HG03196 (cell line): ENCODE data around the gene DNAJC27.

Experiments used
- ATAC-seq: cut with Tn5 transposase; IDR thresholded peaks from one replicate; pipeline ENCODE4 v1.9.1; 2021; ENCODE audit not compliant: unreplicated experiment

Gene DNAJC27

GRCh38 chr2:24926602-24927252 is 45.0 kb downstream of the DNAJC27 start:
- ATAC-seq, result no peak

- no peak for ATAC-seq
These were observed 45.5 kb downstream of the DNAJC27 start for GRCh38 chr2:24926220-24926601.

GRCh38 chr2:24925815-24926214 is 45.9 kb downstream of the DNAJC27 start:
- ATAC-seq, result no peak

- ATAC-seq, result no peak
These were observed 47.0 kb downstream of the DNAJC27 start for GRCh38 chr2:24924732-24925131.

GRCh38 chr2:24924266-24924665 is 47.5 kb downstream of the DNAJC27 start:
- no peak for ATAC-seq

GRCh38 chr2:24923106-24923505 is 48.6 kb downstream of the DNAJC27 start:
- ATAC-seq, result no peak

GRCh38 chr2:24922556-24922955 is 49.2 kb downstream of the DNAJC27 start:
- ATAC-seq, result no peak

GRCh38 chr2:24920809-24921441 is 50.8 kb downstream of the DNAJC27 start:
- ATAC-seq, result no peak

GRCh38 chr2:24920098-24920808 is 51.5 kb downstream of the DNAJC27 start, which contains the start of gene ADCY3:
Gene ADCY3, minus strand, starts transcription at chr2:24920237. Its CDS starts 1,250 bp downstream, at chr2:24918987.
- ATAC-seq, result peak; percentile 50

- ATAC-seq, result peak; percentile 14
These were observed 52.2 kb downstream of the DNAJC27 start for GRCh38 chr2:24919506-24920097.

GRCh38 chr2:24919037-24919505 is 52.7 kb downstream of the DNAJC27 start:
- no peak for ATAC-seq

- no peak for ATAC-seq
These were observed 53.3 kb downstream of the DNAJC27 start for GRCh38 chr2:24918326-24919036.

GRCh38 chr2:24917731-24918325 is 53.9 kb downstream of the DNAJC27 start:
- ATAC-seq, result no peak

- no peak for ATAC-seq
These were observed 54.7 kb downstream of the DNAJC27 start for GRCh38 chr2:24917086-24917485.

- no peak for ATAC-seq
These were observed 56.0 kb downstream of the DNAJC27 start for GRCh38 chr2:24915796-24916195.

- ATAC-seq, result no peak
These were observed 56.6 kb downstream of the DNAJC27 start for GRCh38 chr2:24915175-24915574.

- no peak for ATAC-seq
These were observed 57.0 kb downstream of the DNAJC27 start for GRCh38 chr2:24914713-24915112.

GRCh38 chr2:24913911-24914310 is 57.8 kb downstream of the DNAJC27 start:
- ATAC-seq, result no peak

- ATAC-seq, result no peak
These were observed 58.8 kb downstream of the DNAJC27 start for GRCh38 chr2:24912986-24913385.

- ATAC-seq, result no peak
These were observed 59.2 kb downstream of the DNAJC27 start for GRCh38 chr2:24912523-24912922.

GRCh38 chr2:24910245-24910644 is 61.5 kb downstream of the DNAJC27 start:
- no peak for ATAC-seq
